Suppressor macrophage treated with lipopolysaccharide for 1 hour (primary cell): ENCODE results near the gene SNRPD2.
"Not testable (repeated sequence)": the region's sequence is repeated elsewhere in the genome, so short reads cannot be mapped to it uniquely, and the experiment has no call there.

Experiments used
- DNase-seq, 3 donors: peaks; one replicate each; pipeline ENCODE4 v3.0.0-alpha.2; 2020 to 2022

SNRPD2 gene

DNA sequence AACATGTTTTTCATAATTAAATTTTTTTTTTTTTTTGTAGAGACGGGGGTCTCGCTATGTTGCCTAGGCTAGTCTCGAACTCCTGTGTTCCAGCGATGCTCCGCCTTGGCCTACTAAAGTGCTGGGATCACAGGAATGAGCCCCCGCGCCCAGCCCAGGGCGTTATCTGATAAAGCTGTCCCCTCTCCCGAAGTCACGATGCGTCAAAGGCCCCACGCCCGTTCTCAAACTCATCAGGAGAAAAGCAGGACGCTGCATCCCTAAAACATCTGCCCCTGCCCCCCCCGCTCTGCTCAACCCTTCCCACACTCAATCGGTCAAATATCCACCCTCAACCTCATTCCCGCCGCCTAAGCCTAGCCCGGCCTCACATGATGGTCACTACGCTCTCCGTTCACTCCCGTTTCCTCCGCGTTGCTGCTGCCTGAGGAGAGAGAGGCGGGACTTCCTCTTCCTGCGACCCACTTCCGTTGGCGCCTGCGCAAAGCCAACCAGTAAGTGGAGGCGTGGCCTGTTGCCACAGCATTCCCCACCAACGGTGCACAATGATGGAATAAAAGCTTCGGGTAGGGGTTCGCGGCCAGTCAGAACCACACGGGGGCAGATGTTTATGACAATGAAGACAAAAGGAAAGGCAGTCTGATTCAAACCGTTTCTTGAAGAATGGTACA, at the start of gene SNRPD2:
TSS of gene SNRPD2 (minus strand) at position 438 of the 671 bp plus-strand sequence. CDS start at position 373, 65 bp downstream.
- DNase-seq = peak; percentile 97 to 98 (median 98)

DNA sequence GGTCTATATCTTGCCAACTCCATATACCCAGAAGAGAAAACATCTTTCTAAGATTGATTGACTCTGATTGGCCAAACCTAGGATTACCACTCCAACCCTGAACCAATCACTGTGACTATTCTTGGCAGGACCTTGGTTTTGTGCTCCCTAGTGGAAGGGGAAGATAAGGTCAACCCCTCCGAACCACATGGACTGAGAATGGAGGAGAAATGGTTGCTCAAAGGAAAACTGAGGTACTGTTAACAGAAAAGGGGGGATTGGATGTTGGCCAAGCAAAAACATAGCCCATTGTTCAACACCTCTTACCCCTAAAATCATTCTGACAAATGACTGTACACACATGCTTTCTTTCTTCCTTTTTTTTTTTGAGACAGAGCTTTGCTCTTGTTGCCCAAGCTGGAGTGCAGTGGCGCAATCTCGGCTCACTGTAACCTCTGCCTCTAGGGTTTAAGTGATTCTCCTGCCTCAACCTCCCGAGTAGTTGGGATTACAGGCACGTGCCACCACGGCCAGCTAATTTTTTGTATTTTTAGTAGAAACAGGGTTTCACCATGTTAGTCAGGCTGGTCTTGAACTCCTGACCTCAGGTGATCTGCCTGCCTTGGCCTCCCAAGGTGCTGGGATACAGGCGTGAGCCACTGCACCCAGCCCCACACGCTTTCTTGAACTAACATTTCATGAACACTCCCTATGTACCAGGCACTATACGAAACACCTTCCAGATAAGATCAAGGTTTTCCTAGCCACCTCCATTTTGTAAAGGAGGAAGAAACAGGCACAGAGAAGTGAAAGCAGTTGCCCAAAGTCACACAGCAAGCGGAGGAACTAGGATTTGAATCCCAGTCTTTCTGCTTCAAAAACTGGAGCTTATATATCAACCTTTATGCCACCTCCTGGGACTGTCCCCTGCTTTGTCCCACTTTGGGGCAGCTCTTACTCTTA, 48.0 kb upstream of the SNRPD2 start:
- peak; percentile 55 to 65 (median 56) for DNase-seq

DNA sequence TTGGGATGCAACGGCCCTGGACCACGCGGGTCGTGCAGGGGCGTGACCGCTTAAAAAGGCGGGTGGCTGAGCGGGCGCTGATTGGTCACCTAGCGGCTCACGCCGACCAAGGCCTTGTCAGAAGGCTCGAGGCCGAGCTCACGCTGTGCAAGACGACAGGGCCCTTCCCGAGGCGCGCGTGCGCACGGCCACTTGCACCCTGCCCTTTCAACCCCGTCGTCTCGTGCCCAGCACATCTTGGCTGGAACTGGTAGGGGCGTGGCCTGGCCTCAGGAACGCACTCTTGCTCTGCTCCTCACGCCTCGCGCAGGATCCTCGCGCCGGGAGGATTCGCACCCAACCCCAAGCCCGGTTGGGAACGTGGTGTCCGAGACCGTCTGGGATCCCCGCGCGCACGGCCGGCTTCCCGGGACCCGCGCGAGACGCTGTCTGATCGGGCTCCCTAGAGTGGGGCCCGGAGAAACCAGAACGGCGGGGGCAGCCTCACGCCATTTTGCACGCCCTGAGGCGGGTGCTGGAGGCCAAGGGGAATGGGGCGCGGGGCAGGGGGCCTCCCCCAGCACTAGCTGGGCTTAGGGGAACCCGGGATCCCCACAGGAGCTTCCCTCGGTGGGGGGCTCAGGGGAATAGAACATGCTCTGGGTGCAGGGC, 41.5 kb upstream of the SNRPD2 start, which contains the start of gene MEIOSIN:
TSS of gene MEIOSIN (plus strand) at position 280 of the 651 bp plus-strand sequence. CDS start 1,938 bp downstream, outside the sequence.
- DNase-seq = no peak

DNA sequence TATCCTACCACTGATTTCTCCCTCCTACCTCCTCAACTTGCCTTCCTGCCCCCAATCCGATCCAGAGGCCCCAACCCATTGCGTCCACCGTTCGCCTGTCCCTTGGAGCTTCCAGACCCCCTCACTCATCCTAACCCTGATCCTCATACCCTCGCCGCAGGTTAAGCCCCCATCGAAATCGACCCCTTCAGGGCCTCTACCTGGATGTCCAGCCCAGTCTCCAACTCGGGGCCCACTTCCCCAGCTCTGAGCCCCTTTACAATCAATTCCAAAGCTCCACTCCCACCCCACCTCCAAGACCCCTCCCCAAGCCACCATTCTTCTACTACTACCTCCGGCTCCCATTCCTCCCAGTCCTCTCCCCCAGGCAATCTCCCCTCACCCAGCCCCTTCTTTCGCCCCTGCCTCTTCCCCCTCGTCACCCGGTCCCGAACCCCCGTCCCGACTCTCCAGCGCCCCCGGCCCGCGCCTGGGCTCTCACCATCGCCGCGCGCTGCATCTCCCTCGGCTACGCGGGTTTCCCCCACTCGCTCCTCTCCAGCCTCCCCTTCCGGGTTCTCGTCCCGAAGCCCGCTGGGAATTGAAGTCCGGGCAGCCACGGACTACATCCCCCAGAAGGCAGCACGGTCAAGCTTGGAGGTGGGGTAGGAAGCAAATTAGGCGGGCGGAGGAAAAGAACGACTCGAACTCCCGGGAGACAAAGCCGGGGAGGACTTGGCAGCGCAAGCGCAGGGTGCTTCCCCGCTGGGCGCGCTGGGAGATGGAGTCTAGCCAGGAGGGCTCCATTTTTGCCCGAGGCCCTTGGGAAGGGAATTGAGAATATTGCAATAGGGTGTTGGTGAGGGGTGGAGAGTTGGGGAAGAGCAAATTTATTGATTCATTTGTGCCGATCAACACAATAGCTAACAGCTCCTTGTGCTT, 38.9 kb upstream of the SNRPD2 start, which contains the start of gene FBXO46:
TSS of gene FBXO46 (minus strand) at position 529 of the 921 bp plus-strand sequence. CDS start 17,401 bp downstream, outside the sequence.
- peak; percentile 97 to 98 (median 98) for DNase-seq

GRCh38 chr19:45729800-45730290, 38.1 kb upstream of the SNRPD2 start:
- peak; percentile 31 to 48 (median 41) for DNase-seq

GRCh38 chr19:45728683-45729082, 36.9 kb upstream of the SNRPD2 start:
- not testable (repeated sequence) for DNase-seq

- not testable (repeated sequence) for DNase-seq
Measured at GRCh38 chr19:45720065-45720464, 28.3 kb upstream of the SNRPD2 start.

- no peak for DNase-seq
Measured at GRCh38 chr19:45717983-45718650, 26.4 kb upstream of the SNRPD2 start.

- peak; percentile 100 for DNase-seq
Measured at GRCh38 chr19:45717131-45717982, 25.6 kb upstream of the SNRPD2 start.

DNA sequence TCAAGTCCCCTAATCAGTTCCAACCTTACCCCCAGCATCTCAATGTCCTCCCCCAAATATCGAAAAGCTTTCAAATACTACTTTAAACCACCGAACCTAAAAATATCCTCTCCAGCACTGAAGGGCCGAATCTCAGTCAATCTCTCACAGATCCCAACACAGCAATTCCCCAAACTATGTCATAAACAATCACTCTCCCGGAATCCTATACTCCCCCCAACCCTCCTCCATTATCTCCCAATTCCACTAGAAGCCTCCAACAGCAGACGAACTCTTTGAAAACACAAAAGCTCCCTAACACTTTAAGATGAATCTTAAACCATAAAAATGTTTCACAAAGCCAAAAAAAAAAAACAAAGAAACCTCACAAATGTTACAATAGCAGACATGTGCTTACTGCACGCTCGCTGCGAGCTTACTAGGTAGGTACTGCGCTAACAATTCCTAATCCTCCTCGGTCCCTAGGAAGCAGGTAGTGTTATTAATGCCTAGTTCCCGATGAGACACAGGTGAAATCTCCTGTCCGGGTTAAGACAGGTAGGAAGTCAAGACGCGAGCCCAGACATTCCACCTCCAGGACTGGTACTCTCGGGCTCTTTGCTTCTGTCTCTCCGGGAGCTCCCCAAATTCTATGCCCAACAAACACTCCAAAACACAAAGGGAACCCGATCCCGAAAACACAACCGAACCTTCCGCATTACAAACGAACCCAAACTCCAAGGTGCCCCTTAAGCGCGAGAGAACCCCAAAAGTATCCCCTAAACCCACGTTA, 24.8 kb upstream of the SNRPD2 start:
- no peak for DNase-seq

DNA sequence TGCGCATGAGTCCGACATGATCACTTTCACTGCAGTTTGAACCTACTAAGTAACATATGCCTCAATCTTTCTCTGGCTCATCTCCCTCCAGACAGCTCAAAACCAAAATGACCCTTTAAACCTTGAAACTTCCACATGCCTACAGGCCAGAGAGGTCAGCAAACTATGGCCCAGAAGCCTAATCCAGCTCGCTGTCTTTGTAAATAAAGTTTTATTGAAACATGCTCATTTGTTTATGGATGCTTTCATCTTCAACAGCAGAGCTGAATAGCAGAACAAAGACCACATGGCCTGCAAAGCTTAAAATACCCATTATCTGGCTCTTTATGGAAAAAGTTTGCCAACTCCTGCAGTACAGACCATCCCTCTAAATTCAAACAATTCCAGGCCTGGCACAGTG, 23.4 kb upstream of the SNRPD2 start:
- no peak for DNase-seq

DNA sequence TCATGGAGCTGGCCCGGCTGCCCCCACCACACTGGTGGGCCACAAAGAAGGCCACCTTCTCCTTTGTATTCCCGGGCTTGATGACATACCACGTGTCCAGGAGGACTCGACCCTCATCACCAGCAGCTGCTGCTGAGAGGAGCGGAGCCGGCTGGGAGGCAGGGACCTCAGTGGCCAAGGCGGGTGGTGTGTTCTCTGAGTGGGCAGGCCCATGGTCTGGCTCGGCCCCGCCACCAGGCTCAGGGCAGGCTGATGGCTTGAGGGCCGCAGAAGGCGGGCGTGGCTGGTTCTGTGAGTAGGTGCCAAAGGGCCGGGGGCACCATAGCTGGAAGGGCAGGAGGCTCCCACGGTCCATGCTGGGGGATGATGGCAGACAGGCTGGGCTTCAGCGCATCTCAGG, 21.4 kb upstream of the SNRPD2 start:
- no peak for DNase-seq

DNA sequence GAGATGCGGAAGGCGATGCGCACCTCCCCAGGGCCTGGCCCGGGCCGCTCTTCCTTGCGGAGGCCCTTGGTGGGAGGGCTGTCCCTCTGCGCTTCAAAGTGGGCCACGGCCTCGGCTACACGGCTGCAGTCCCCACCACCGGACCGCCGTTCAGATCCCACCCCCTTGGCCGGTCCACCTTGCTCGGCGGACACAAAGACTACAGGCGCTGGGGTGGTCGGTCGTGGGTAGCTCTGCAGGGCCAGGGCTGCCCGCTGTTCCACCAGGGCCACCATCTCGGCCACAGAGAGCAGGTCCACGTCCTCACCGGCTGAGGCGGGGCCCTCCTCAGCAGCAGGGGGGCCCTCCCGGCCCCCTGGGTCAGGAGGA, 20.9 kb upstream of the SNRPD2 start:
- peak in 1 of 3 donors; percentile 10 for DNase-seq

GRCh38 chr19:45711851-45712698, 20.3 kb upstream of the SNRPD2 start:
- no peak for DNase-seq

DNA sequence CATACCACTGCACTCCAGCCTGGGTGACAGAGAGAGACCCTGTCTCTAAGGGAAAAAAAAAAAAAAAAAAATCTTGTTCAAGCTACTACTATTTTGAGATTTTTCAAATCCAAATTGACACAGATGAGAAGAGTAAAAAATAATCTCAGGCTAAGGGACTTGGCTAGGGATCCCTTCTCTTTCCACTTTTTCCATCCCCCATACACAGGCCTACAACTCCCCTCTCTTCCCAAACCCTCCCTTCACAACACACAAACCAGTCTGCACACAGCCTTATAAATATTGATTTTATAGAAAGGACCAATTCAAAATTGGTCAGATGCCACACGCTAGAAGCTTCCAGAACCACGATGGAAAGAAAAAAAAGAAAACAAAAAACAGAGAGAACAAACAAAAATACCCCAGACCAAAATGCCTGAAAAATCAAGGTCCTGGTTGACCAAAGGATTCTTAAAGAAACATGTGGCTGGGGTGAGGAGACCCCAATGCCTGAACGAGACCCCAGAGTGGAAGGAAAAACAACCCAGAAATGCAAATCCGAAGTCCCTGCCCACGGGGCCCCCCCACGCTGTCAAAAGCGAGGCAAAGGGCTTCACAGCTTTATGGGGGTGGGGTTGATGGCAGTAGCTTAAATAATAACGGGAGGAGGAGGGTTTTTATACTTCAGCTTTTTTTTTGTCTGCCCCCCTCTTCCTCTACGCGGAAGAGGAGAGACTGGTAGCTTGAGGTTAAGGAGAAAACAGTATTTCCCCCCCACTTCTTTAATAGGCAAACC, 18.8 kb upstream of the SNRPD2 start:
- no peak for DNase-seq

DNA sequence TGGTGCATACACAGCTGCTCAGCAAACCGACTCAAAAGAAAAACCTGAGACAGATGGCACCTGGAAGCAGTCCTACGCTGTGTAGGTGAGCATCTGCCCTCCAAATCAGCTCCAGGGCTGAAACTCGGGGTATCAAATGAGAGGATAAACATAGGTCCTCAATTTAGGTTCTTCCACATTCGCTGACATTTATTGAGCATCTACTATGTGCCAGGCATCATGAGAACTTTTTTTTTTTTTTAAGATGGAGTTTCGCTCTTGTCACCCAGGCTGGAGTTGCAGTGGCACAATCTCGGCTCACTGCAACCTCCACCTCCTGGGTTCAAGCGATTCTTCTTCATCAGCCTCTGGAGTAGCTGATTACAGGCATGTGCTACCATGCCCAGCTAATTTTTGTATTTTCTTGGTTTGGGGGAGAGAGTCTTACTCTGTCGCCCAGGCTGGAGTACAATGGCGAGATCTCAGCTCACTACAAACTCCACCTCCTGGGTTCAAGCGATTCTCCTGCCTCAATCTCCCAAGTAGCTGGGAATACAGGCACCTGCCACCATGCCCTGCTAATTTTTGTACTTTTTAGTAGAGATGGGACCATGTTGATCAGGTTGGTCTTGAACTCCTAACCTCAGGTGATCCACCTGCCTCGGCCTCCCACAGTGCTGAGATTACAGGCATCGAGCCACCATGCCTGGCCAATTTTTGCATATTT, 14.1 kb upstream of the SNRPD2 start:
- DNase-seq = no peak

DNA sequence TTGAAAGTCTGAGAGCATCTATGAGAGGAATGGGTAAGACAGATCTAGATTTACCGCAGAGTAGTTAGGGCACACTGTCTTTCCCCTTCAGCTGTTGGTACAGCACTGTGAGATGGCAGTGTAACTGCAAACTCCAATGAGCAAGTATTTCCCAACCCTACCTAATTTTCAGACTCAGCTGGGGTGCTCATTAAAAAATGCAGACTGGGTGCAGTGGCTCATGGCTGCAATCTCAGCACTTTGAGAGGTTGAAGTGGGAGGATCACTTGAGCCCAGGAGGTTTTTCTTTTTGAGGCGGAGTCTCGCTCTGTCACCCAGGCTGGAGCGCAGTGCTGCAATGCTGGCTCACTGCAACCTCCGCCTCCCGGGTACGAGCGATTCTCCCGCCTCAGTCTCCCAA, 13.4 kb upstream of the SNRPD2 start:
- DNase-seq = no peak
